ENCODE data around the gene GRIFIN.

The GRIFIN gene

GRCh38 chr7:2438775-2439174 lies 37.4 kb downstream of the GRIFIN start:
- no peak for DNase-seq (ENCODE audit: low read depth, low spot score)
- H3K4me3 ChIP-seq (ENCODE audit: low read depth, low read length), result no peak overlapping the region
- CTCF ChIA-PET, result interaction anchor here (0.8 kb wide), 1 partner anchor 13 kb away, joined by 4 read pairs; no protein-coding TSS in a partner anchor
- no peak for TF ChIP-seq CTCF (IDR thresholded peaks at IDR 0.05; ENCODE audit: insufficient read depth, low read length, missing control alignments)
- POLR2A ChIA-PET, result no interaction called here

DNA sequence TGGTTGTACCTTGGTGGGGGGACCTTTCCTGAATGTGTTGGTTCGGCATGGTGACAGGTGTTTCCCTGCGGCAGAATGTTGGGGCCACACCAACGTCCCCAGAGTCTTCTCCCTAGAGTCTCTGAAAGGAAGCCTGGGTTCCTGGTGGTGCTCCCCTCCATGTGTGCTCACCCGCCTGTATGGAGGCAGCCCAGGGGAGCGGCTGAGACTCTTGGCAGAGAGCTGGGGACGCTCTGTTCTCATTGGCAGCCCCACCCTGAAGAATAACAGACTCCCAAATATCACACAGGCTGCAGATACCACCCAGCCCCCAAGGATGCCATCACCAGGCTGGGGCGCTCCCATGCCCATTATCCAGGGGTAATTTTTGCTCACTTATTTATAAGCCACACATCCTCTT lies 38.0 kb downstream of the GRIFIN start:
- TF ChIP-seq CTCF (IDR thresholded peaks at IDR 0.05; ENCODE audit: insufficient read depth, low read length, missing control alignments), result no peak
- ChIA-PET CTCF (interaction anchor here (0.8 kb wide), 1 partner anchor 13 kb away, joined by 4 read pairs; no protein-coding TSS in a partner anchor), POLR2A (no interaction called here)
- no peak for DNase-seq (ENCODE audit: low read depth, low spot score)
- no peak overlapping the region for H3K4me3 ChIP-seq (ENCODE audit: low read depth, low read length)

GRCh38 chr7:2437537-2438148 lies 38.6 kb downstream of the GRIFIN start:
- TF ChIP-seq CTCF (IDR thresholded peaks at IDR 0.05; ENCODE audit: insufficient read depth, low read length, missing control alignments), result no peak
- DNase-seq (ENCODE audit: low read depth, low spot score), result no peak
- H3K4me3 ChIP-seq (ENCODE audit: low read depth, low read length), result no peak overlapping the region
- ChIA-PET CTCF (no interaction called here), POLR2A (no interaction called here)

DNA sequence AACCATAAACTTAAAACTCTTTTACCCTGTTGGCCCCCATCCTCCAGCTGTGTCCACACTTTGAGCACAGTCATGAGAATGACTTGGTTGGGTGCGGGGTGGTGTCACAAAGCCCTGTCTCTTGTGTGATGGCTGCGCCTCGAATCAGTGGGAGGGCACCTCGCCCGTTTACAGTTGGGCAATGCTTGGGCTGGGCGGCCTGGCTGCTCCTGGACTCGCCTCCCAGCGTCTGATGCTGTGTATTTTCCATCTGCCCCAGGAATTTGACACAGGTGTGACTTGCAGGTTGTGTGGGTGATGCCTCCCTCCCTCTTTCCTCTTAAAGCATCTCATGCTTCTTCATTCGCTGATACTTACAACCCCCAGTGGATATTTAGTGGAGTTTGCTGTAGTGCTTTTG lies 39.1 kb downstream of the GRIFIN start:
- ChIA-PET POLR2A (no interaction called here), CTCF (no interaction called here)

GRCh38 chr7:2436341-2437104 lies 39.7 kb downstream of the GRIFIN start:
- CTCF ChIA-PET, result interaction anchor here (1.4 to 3.5 kb wide), 2 partner anchors 14 to 33 kb away, joined by 7 to 20 read pairs; no protein-coding TSS in a partner anchor
- no peak for DNase-seq (ENCODE audit: low read depth, low spot score)
- POLR2A ChIA-PET, result no interaction called here
- no peak overlapping the region for H3K4me3 ChIP-seq (ENCODE audit: low read depth, low read length)
- TF ChIP-seq CTCF (IDR thresholded peaks at IDR 0.05; ENCODE audit: insufficient read depth, low read length, missing control alignments), result no peak

More for the DNA sequence above, 39.1 kb downstream of the GRIFIN start:
- H3K4me3 ChIP-seq (ENCODE audit: low read depth, low read length), result no peak overlapping the region
- no peak for DNase-seq (ENCODE audit: low read depth, low spot score)
- TF ChIP-seq CTCF (IDR thresholded peaks at IDR 0.05; ENCODE audit: insufficient read depth, low read length, missing control alignments), result no peak

DNA sequence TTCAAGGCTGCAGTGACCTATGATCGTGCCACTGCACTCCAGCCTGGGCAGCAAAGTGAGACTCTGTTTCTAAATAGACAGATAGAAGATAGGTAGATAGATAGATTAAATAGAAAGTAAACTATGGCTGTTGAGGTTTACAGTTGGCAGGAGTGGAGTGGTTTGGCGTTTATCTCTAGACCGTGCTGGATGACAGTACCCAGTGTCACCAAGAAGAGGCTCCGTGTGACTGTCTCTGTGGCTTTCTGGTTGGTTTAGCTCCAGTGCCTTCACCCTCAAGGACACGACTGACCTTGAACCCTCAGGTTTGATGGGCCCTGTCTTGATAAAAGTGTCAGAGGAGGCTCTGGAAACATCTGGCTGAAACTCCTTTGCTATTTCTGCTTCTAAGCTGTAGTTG lies 41.1 kb downstream of the GRIFIN start:
- no peak for DNase-seq (ENCODE audit: low read depth, low spot score)
- CTCF ChIA-PET, result interaction anchor here (1.4 to 3.5 kb wide), 2 partner anchors 16 to 34 kb away, joined by 7 to 20 read pairs; no protein-coding TSS in a partner anchor
- no peak overlapping the region for H3K4me3 ChIP-seq (ENCODE audit: low read depth, low read length)
- POLR2A ChIA-PET, result no interaction called here
- no peak for TF ChIP-seq CTCF (IDR thresholded peaks at IDR 0.05; ENCODE audit: insufficient read depth, low read length, missing control alignments)
